Measurements from ENCODE around the gene EDN2.

Gene EDN2

GRCh38 chr1:41486371-41487125 lies 2.1 kb upstream of the EDN2 start:
- Histone ChIP-seq H3K79me1 (ENCODE audit: low read depth, low read length) (no peaks in the 10 kb centered on the region), H3K36me3 (replicated peaks in 1 of 2; ENCODE audit: control insufficient read depth in 2 of 2, insufficient read depth in 2 of 2, low read length in 2 of 2) (no peaks in the 10 kb centered on the region), H2BK15ac (ENCODE audit: low read length) (no peak overlapping the region), H2AFZ (ENCODE audit: low read length) (peak overlapping the region; percentile 76), H2AK5ac (ENCODE audit: low read depth, low read length) (peak overlapping the region; percentile 22), H2BK5ac (ENCODE audit: low read length) (no peak overlapping the region), H3K4me2 (ENCODE audit: insufficient read depth, low read length, poor library complexity, severe bottlenecking) (peak overlapping the region; percentile 53), H2BK120ac (ENCODE audit: low read depth, low read length) (no peak overlapping the region), H3K9me3 (replicated peaks in 1 of 2; ENCODE audit: control insufficient read depth in 2 of 2, insufficient read depth in 1 of 2, low read depth in 1 of 2, low read length in 2 of 2) (no peaks in the 10 kb centered on the region), H2BK12ac (ENCODE audit: low read length) (no peak overlapping the region), H3K14ac (ENCODE audit: low read length) (no peak overlapping the region), H3K27me3 (ENCODE audit: control insufficient read depth in 3 of 3, insufficient read depth in 3 of 3, low read depth in 1 of 3, low read length in 3 of 3) (no peaks in the 10 kb centered on the region), H4K8ac (ENCODE audit: low read depth, low read length) (no peak overlapping the region), H3K4me1 (ENCODE audit: control insufficient read depth in 2 of 2, insufficient read depth in 1 of 2, low read depth in 1 of 2, low read length in 2 of 2) (peaks cover 26 to 49% of the 10 kb centered on the region in 2 donors), H3K4me3 (ENCODE audit: low read length in 2 of 2) (peak overlapping the region in 1 of 2 donors; percentile 41), H3K27ac (replicated peaks; ENCODE audit: low read length) (peak overlapping the region; percentile 48), H4K91ac (ENCODE audit: low read depth, low read length, poor library complexity) (no peak overlapping the region), H3K9ac (ENCODE audit: low read depth, low read length, poor library complexity) (no peak overlapping the region), H3K4ac (ENCODE audit: low read length) (no peak overlapping the region), H3K18ac (ENCODE audit: low read length) (peak overlapping the region; percentile 69), H3K23ac (ENCODE audit: low read depth, low read length, poor library complexity) (no peak overlapping the region)
- peak; percentile 72 for DNase-seq (ENCODE audit: low spot score)
- WGBS, 2 donors (ENCODE audit: extremely low coverage in 2 of 2, insufficient read length in 2 of 2, insufficient replicate concordance in 1 of 2) = no CpG with 5 or more reads among the region's 23 CpGs

- Histone ChIP-seq H3K23ac (ENCODE audit: low read depth, low read length, poor library complexity) (no peak overlapping the region), H2BK120ac (ENCODE audit: low read depth, low read length) (no peak overlapping the region), H2BK15ac (ENCODE audit: low read length) (no peak overlapping the region), H4K91ac (ENCODE audit: low read depth, low read length, poor library complexity) (no peak overlapping the region), H2AFZ (ENCODE audit: low read length) (no peak overlapping the region), H2BK12ac (ENCODE audit: low read length) (no peak overlapping the region), H3K4ac (ENCODE audit: low read length) (no peak overlapping the region), H3K14ac (ENCODE audit: low read length) (no peak overlapping the region), H3K4me2 (ENCODE audit: insufficient read depth, low read length, poor library complexity, severe bottlenecking) (no peak overlapping the region), H2AK5ac (ENCODE audit: low read depth, low read length) (no peak overlapping the region), H3K4me1 (ENCODE audit: control insufficient read depth in 2 of 2, insufficient read depth in 1 of 2, low read depth in 1 of 2, low read length in 2 of 2) (peaks cover 26 to 49% of the 10 kb centered on the region in 2 donors), H3K79me1 (ENCODE audit: low read depth, low read length) (no peaks in the 10 kb centered on the region), H3K9ac (ENCODE audit: low read depth, low read length, poor library complexity) (no peak overlapping the region), H3K36me3 (replicated peaks in 1 of 2; ENCODE audit: control insufficient read depth in 2 of 2, insufficient read depth in 2 of 2, low read length in 2 of 2) (no peaks in the 10 kb centered on the region), H3K27me3 (ENCODE audit: control insufficient read depth in 3 of 3, insufficient read depth in 3 of 3, low read depth in 1 of 3, low read length in 3 of 3) (no peaks in the 10 kb centered on the region), H2BK5ac (ENCODE audit: low read length) (no peak overlapping the region), H3K4me3 (ENCODE audit: low read length in 2 of 2) (no peak overlapping the region), H3K27ac (replicated peaks; ENCODE audit: low read length) (no peak overlapping the region), H4K8ac (ENCODE audit: low read depth, low read length) (no peak overlapping the region), H3K9me3 (replicated peaks in 1 of 2; ENCODE audit: control insufficient read depth in 2 of 2, insufficient read depth in 1 of 2, low read depth in 1 of 2, low read length in 2 of 2) (no peaks in the 10 kb centered on the region), H3K18ac (ENCODE audit: low read length) (no peak overlapping the region)
- no peak for DNase-seq (ENCODE audit: low spot score)
- WGBS, 2 donors (ENCODE audit: extremely low coverage in 2 of 2, insufficient read length in 2 of 2, insufficient replicate concordance in 1 of 2) = no CpG with 5 or more reads among the region's 4 CpGs
Observed at GRCh38 chr1:41486053-41486370, 1.5 kb upstream of the EDN2 start.

- no peak overlapping the region for H3K27ac ChIP-seq (replicated peaks; ENCODE audit: low read length)
- no peaks in the 10 kb centered on the region for H3K27me3 ChIP-seq (ENCODE audit: control insufficient read depth in 3 of 3, insufficient read depth in 3 of 3, low read depth in 1 of 3, low read length in 3 of 3)
- peaks cover 26 to 49% of the 10 kb centered on the region in 2 donors for H3K4me1 ChIP-seq (ENCODE audit: control insufficient read depth in 2 of 2, insufficient read depth in 1 of 2, low read depth in 1 of 2, low read length in 2 of 2)
- no peak for DNase-seq (ENCODE audit: low spot score)
- H4K91ac ChIP-seq (ENCODE audit: low read depth, low read length, poor library complexity) = no peak overlapping the region
- no peak overlapping the region for H3K23ac ChIP-seq (ENCODE audit: low read depth, low read length, poor library complexity)
- H2AK5ac ChIP-seq (ENCODE audit: low read depth, low read length) = no peak overlapping the region
- H2BK15ac ChIP-seq (ENCODE audit: low read length) = no peak overlapping the region
- H2BK12ac ChIP-seq (ENCODE audit: low read length) = no peak overlapping the region
- H2BK120ac ChIP-seq (ENCODE audit: low read depth, low read length) = no peak overlapping the region
- peak overlapping the region; percentile 15 for H3K18ac ChIP-seq (ENCODE audit: low read length)
- H2AFZ ChIP-seq (ENCODE audit: low read length) = no peak overlapping the region
- H3K4ac ChIP-seq (ENCODE audit: low read length) = no peak overlapping the region
- no peaks in the 10 kb centered on the region for H3K79me1 ChIP-seq (ENCODE audit: low read depth, low read length)
- no peaks in the 10 kb centered on the region for H3K9me3 ChIP-seq (replicated peaks in 1 of 2; ENCODE audit: control insufficient read depth in 2 of 2, insufficient read depth in 1 of 2, low read depth in 1 of 2, low read length in 2 of 2)
- no peaks in the 10 kb centered on the region for H3K36me3 ChIP-seq (replicated peaks in 1 of 2; ENCODE audit: control insufficient read depth in 2 of 2, insufficient read depth in 2 of 2, low read length in 2 of 2)
- H3K4me3 ChIP-seq (ENCODE audit: low read length in 2 of 2) = no peak overlapping the region
- no peak overlapping the region for H3K14ac ChIP-seq (ENCODE audit: low read length)
- H4K8ac ChIP-seq (ENCODE audit: low read depth, low read length) = no peak overlapping the region
- no peak overlapping the region for H3K9ac ChIP-seq (ENCODE audit: low read depth, low read length, poor library complexity)
- WGBS, 2 donors (ENCODE audit: extremely low coverage in 2 of 2, insufficient read length in 2 of 2, insufficient replicate concordance in 1 of 2) = no CpG with 5 or more reads among the region's 5 CpGs
- H2BK5ac ChIP-seq (ENCODE audit: low read length) = no peak overlapping the region
- no peak overlapping the region for H3K4me2 ChIP-seq (ENCODE audit: insufficient read depth, low read length, poor library complexity, severe bottlenecking)
Observed at GRCh38 chr1:41485605-41486004, 1.1 kb upstream of the EDN2 start.

GRCh38 chr1:41483960-41484401 lies 502 bp downstream of the EDN2 start:
- WGBS, 2 donors (ENCODE audit: extremely low coverage in 2 of 2, insufficient read length in 2 of 2, insufficient replicate concordance in 1 of 2) = no CpG with 5 or more reads among the region's 9 CpGs
- peak overlapping the region; percentile 10 for H2BK5ac ChIP-seq (ENCODE audit: low read length)
- no peak overlapping the region for H3K14ac ChIP-seq (ENCODE audit: low read length)
- no peak overlapping the region for H3K9ac ChIP-seq (ENCODE audit: low read depth, low read length, poor library complexity)
- no peaks in the 10 kb centered on the region for H3K79me1 ChIP-seq (ENCODE audit: low read depth, low read length)
- H3K36me3 ChIP-seq (replicated peaks in 1 of 2; ENCODE audit: control insufficient read depth in 2 of 2, insufficient read depth in 2 of 2, low read length in 2 of 2) = no peaks in the 10 kb centered on the region
- no peak overlapping the region for H3K4me3 ChIP-seq (ENCODE audit: low read length in 2 of 2)
- H4K91ac ChIP-seq (ENCODE audit: low read depth, low read length, poor library complexity) = no peak overlapping the region
- peak overlapping the region; percentile 59 for H2AK5ac ChIP-seq (ENCODE audit: low read depth, low read length)
- no peak overlapping the region for H3K27ac ChIP-seq (replicated peaks; ENCODE audit: low read length)
- DNase-seq (ENCODE audit: low spot score) = no peak
- H3K4ac ChIP-seq (ENCODE audit: low read length) = no peak overlapping the region
- H2AFZ ChIP-seq (ENCODE audit: low read length) = no peak overlapping the region
- peak overlapping the region; percentile 80 for H3K18ac ChIP-seq (ENCODE audit: low read length)
- H4K8ac ChIP-seq (ENCODE audit: low read depth, low read length) = no peak overlapping the region
- H2BK15ac ChIP-seq (ENCODE audit: low read length) = no peak overlapping the region
- no peak overlapping the region for H3K4me2 ChIP-seq (ENCODE audit: insufficient read depth, low read length, poor library complexity, severe bottlenecking)
- no peak overlapping the region for H2BK120ac ChIP-seq (ENCODE audit: low read depth, low read length)
- peaks cover 27 to 50% of the 10 kb centered on the region in 2 donors for H3K4me1 ChIP-seq (ENCODE audit: control insufficient read depth in 2 of 2, insufficient read depth in 1 of 2, low read depth in 1 of 2, low read length in 2 of 2)
- H3K27me3 ChIP-seq (ENCODE audit: control insufficient read depth in 3 of 3, insufficient read depth in 3 of 3, low read depth in 1 of 3, low read length in 3 of 3) = no peaks in the 10 kb centered on the region
- no peak overlapping the region for H2BK12ac ChIP-seq (ENCODE audit: low read length)
- peak overlapping the region; percentile 26 for H3K23ac ChIP-seq (ENCODE audit: low read depth, low read length, poor library complexity)
- no peaks in the 10 kb centered on the region for H3K9me3 ChIP-seq (replicated peaks in 1 of 2; ENCODE audit: control insufficient read depth in 2 of 2, insufficient read depth in 1 of 2, low read depth in 1 of 2, low read length in 2 of 2)
